ENCODE data around the gene EXOC4.

The EXOC4 gene

GRCh38 chr7:133808493-133808866 is 555.6 kb downstream of the EXOC4 start:
- no peak overlapping the region for H2AFZ ChIP-seq (ENCODE audit: low read depth, low read length)
- no peaks in the 10 kb centered on the region for H3K27me3 ChIP-seq (ENCODE audit: insufficient read depth, low read length)
- H3K9me3 ChIP-seq (ENCODE audit: low read length): no peaks in the 10 kb centered on the region
- H3K4me1 ChIP-seq (ENCODE audit: insufficient read depth, low read length): peaks cover 10% of the 10 kb centered on the region
- H3K4me3 ChIP-seq (ENCODE audit: low read length): no peak overlapping the region
- no peaks in the 10 kb centered on the region for H3K36me3 ChIP-seq (ENCODE audit: insufficient read depth, low read length)

- no peaks in the 10 kb centered on the region for H3K9me3 ChIP-seq (ENCODE audit: low read length)
- no peak overlapping the region for H3K4me3 ChIP-seq (ENCODE audit: low read length)
- H3K4me1 ChIP-seq (ENCODE audit: insufficient read depth, low read length): peaks cover 13% of the 10 kb centered on the region
- no peaks in the 10 kb centered on the region for H3K36me3 ChIP-seq (ENCODE audit: insufficient read depth, low read length)
- H3K27me3 ChIP-seq (ENCODE audit: insufficient read depth, low read length): no peaks in the 10 kb centered on the region
- H2AFZ ChIP-seq (ENCODE audit: low read depth, low read length): no peak overlapping the region
Observed at GRCh38 chr7:133812877-133813276, 560.0 kb downstream of the EXOC4 start.

- H3K4me3 ChIP-seq (ENCODE audit: low read length): no peak overlapping the region
- H3K27me3 ChIP-seq (ENCODE audit: insufficient read depth, low read length): no peaks in the 10 kb centered on the region
- H2AFZ ChIP-seq (ENCODE audit: low read depth, low read length): no peak overlapping the region
- peaks cover 13% of the 10 kb centered on the region for H3K4me1 ChIP-seq (ENCODE audit: insufficient read depth, low read length)
- no peaks in the 10 kb centered on the region for H3K36me3 ChIP-seq (ENCODE audit: insufficient read depth, low read length)
- no peaks in the 10 kb centered on the region for H3K9me3 ChIP-seq (ENCODE audit: low read length)
Observed at GRCh38 chr7:133815611-133816210, 562.8 kb downstream of the EXOC4 start.

- no peak overlapping the region for H2AFZ ChIP-seq (ENCODE audit: low read depth, low read length)
- no peaks in the 10 kb centered on the region for H3K36me3 ChIP-seq (ENCODE audit: insufficient read depth, low read length)
- H3K4me3 ChIP-seq (ENCODE audit: low read length): no peak overlapping the region
- peaks cover 2% of the 10 kb centered on the region for H3K4me1 ChIP-seq (ENCODE audit: insufficient read depth, low read length)
- H3K27me3 ChIP-seq (ENCODE audit: insufficient read depth, low read length): no peaks in the 10 kb centered on the region
- H3K9me3 ChIP-seq (ENCODE audit: low read length): no peaks in the 10 kb centered on the region
Observed at GRCh38 chr7:133819695-133820094, 566.8 kb downstream of the EXOC4 start.

- H3K9me3 ChIP-seq (ENCODE audit: low read length): no peaks in the 10 kb centered on the region
- no peak overlapping the region for H2AFZ ChIP-seq (ENCODE audit: low read depth, low read length)
- H3K4me1 ChIP-seq (ENCODE audit: insufficient read depth, low read length): peaks cover 2% of the 10 kb centered on the region
- no peaks in the 10 kb centered on the region for H3K36me3 ChIP-seq (ENCODE audit: insufficient read depth, low read length)
- H3K27me3 ChIP-seq (ENCODE audit: insufficient read depth, low read length): no peaks in the 10 kb centered on the region
- H3K4me3 ChIP-seq (ENCODE audit: low read length): no peak overlapping the region
Observed at GRCh38 chr7:133820584-133820983, 567.7 kb downstream of the EXOC4 start.

DNA sequence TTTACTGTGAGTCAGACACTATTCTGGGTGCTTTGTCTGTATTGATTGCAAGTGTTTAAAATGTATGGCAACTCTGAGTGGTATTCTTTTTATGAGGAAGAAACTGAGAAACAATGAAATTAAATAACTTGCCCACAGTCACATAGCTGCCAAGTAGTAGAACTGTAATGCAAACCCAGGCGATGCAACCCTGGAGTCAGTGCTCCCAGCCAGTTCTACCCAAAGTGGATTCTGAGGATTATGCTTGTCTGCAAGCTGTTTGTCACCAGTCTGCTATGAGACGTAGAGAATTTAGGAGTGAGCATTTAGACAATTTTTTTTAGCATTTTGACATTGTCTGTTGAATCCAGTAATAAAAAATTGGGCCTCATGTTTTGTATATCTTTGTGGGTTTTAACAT is 568.3 kb downstream of the EXOC4 start:
- Histone ChIP-seq H3K27me3 (ENCODE audit: insufficient read depth, low read length) (no peaks in the 10 kb centered on the region), H3K9me3 (ENCODE audit: low read length) (no peaks in the 10 kb centered on the region), H3K4me3 (ENCODE audit: low read length) (no peak overlapping the region), H3K4me1 (ENCODE audit: insufficient read depth, low read length) (peaks cover 2% of the 10 kb centered on the region), H3K36me3 (ENCODE audit: insufficient read depth, low read length) (no peaks in the 10 kb centered on the region), H2AFZ (ENCODE audit: low read depth, low read length) (no peak overlapping the region)

DNA sequence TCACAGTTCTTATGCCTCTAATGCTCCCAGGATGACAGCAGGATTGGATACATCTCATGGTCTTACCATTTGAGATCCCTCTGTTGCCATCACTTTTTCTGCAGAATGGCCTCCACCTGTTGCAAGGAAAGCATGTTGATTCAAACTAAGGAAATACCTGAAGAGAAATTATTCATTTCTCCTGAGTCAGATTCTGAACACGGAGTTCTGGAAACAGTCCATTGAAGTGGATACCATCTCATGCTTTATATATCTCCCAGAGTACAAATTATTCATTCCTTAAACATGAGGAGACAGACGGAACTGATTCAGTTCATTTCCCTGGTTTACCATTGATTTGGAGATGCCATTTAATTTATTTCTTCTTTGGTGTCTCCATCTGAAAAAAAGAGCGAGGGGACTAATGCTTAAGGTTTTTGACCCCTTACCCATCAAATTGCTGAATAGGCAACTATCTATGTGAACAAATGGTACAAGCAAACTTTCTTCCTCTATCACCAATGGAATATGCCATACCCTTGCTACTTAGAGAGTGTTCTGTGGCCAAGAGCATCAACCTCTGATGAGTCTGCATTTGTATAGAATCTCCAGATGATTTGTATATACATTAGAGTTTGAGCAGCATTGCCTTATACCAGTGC is 569.2 kb downstream of the EXOC4 start:
- Histone ChIP-seq H3K4me3 (ENCODE audit: low read length) (no peak overlapping the region), H2AFZ (ENCODE audit: low read depth, low read length) (no peak overlapping the region), H3K4me1 (ENCODE audit: insufficient read depth, low read length) (peaks cover 2% of the 10 kb centered on the region), H3K9me3 (ENCODE audit: low read length) (no peaks in the 10 kb centered on the region), H3K36me3 (ENCODE audit: insufficient read depth, low read length) (no peaks in the 10 kb centered on the region), H3K27me3 (ENCODE audit: insufficient read depth, low read length) (no peaks in the 10 kb centered on the region)

DNA sequence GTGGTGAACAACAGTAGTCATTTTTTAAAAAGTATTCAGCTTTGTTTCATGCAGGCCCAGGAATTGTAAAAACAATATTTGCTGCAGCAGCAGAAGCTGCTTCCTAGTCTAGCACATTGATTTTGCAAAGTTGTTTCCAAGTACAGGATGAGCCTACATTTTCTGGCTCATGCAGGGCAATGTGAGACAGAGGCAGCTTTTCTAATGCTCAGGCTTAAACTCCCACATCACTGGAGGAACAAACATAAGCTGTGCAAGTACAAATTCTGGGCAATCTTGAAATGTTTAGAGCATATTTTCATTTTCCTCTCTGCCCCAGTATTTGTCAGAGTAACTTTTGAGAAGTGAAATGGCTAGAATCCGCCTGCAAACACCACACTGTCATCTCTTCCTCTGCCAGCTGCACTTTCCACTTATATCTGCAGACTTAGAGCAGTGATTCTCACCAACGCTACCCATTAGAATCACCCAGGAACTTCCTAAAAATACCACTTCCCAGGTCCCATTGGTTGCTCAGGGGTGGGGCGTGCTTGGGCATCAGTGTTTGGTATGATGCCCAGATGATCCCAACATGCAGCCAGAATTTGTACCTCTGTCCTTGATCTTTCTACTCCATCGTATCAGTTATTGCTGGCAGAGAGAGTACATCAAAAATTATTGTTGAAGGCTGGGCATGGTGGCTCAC is 570.1 kb downstream of the EXOC4 start:
- H2AFZ ChIP-seq (ENCODE audit: low read depth, low read length): no peak overlapping the region
- no peaks in the 10 kb centered on the region for H3K27me3 ChIP-seq (ENCODE audit: insufficient read depth, low read length)
- H3K4me3 ChIP-seq (ENCODE audit: low read length): no peak overlapping the region
- H3K4me1 ChIP-seq (ENCODE audit: insufficient read depth, low read length): no peaks in the 10 kb centered on the region
- no peaks in the 10 kb centered on the region for H3K36me3 ChIP-seq (ENCODE audit: insufficient read depth, low read length)
- no peaks in the 10 kb centered on the region for H3K9me3 ChIP-seq (ENCODE audit: low read length)

DNA sequence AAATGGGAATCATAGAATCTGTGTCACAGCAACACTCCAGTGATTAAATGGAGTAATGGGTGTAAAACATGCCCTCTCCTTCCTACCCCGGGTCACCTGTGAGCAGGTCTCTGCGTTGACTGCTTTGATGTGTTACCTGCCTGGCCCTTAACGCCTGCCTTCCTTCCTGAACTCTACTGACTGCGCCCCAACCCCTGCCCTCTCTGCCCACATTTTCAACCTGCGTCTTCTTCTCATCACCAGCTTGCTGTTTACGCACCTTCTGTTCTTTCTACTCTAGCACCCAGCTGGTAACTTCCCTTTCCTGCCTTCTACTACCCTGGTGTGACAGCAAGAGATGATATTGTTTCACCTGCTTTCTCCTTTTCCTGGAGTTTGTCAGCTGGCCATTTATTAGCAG is 571.3 kb downstream of the EXOC4 start:
- Histone ChIP-seq H3K9me3 (ENCODE audit: low read length) (no peaks in the 10 kb centered on the region), H3K4me3 (ENCODE audit: low read length) (no peak overlapping the region), H3K4me1 (ENCODE audit: insufficient read depth, low read length) (no peaks in the 10 kb centered on the region), H2AFZ (ENCODE audit: low read depth, low read length) (no peak overlapping the region), H3K27me3 (ENCODE audit: insufficient read depth, low read length) (no peaks in the 10 kb centered on the region), H3K36me3 (ENCODE audit: insufficient read depth, low read length) (no peaks in the 10 kb centered on the region)

GRCh38 chr7:133827707-133828623 is 575.1 kb downstream of the EXOC4 start:
- peaks cover 4% of the 10 kb centered on the region for H3K9me3 ChIP-seq (ENCODE audit: low read length)
- no peaks in the 10 kb centered on the region for H3K27me3 ChIP-seq (ENCODE audit: insufficient read depth, low read length)
- no peak overlapping the region for H2AFZ ChIP-seq (ENCODE audit: low read depth, low read length)
- no peaks in the 10 kb centered on the region for H3K4me1 ChIP-seq (ENCODE audit: insufficient read depth, low read length)
- H3K36me3 ChIP-seq (ENCODE audit: insufficient read depth, low read length): no peaks in the 10 kb centered on the region
- no peak overlapping the region for H3K4me3 ChIP-seq (ENCODE audit: low read length)

DNA sequence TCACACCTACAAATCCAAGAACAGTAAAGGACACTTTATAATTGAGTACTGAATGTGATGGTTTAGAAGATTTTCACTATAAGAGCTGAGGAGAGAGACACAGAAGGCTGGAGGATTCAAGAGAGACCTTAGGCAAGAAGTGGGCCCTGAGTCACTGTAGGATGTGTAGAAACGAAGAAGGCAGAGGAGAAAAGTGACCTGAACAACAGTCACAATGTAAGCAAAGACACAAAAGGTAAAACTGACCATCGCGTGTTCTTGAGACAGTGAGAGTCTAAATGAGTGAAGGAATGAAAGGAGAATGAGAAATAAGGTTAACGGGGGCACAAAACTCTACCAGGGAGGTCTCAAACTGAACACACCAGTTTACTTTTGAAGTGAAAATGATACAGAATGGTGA is 576.0 kb downstream of the EXOC4 start:
- Histone ChIP-seq H3K4me1 (ENCODE audit: insufficient read depth, low read length) (no peaks in the 10 kb centered on the region), H3K27me3 (ENCODE audit: insufficient read depth, low read length) (no peaks in the 10 kb centered on the region), H3K4me3 (ENCODE audit: low read length) (no peak overlapping the region), H2AFZ (ENCODE audit: low read depth, low read length) (no peak overlapping the region), H3K36me3 (ENCODE audit: insufficient read depth, low read length) (no peaks in the 10 kb centered on the region), H3K9me3 (ENCODE audit: low read length) (peaks cover 4% of the 10 kb centered on the region)

DNA sequence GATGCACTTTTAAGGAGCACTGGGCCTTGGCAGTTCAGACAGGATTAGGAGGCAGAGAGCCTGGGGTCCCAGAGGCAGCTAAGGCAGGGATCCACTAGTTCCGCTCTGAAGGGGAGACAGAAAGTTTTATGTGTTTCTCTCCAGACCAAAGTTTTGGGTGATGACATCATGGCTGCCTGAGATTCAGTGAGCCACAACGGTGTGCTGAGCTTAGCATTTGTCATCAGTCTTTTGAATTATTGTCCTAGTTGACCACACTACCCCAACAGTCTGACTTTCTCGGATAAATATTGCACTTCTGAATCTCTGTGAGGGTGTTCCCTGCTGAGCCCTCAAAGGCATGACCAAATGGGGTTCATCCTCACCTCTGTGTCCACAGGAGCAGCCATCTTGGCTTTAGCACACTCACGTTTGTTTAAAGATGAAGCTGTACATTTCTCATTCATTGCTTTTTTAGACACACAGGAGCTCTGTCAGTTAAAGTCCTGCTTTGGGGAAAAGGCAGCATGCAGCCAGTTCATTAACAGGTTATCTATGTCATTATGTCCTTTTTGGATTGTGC is 576.5 kb downstream of the EXOC4 start:
- no peaks in the 10 kb centered on the region for H3K4me1 ChIP-seq (ENCODE audit: insufficient read depth, low read length)
- H3K4me3 ChIP-seq (ENCODE audit: low read length): no peak overlapping the region
- peaks cover 4% of the 10 kb centered on the region for H3K9me3 ChIP-seq (ENCODE audit: low read length)
- H3K27me3 ChIP-seq (ENCODE audit: insufficient read depth, low read length): no peaks in the 10 kb centered on the region
- H3K36me3 ChIP-seq (ENCODE audit: insufficient read depth, low read length): no peaks in the 10 kb centered on the region
- no peak overlapping the region for H2AFZ ChIP-seq (ENCODE audit: low read depth, low read length)

DNA sequence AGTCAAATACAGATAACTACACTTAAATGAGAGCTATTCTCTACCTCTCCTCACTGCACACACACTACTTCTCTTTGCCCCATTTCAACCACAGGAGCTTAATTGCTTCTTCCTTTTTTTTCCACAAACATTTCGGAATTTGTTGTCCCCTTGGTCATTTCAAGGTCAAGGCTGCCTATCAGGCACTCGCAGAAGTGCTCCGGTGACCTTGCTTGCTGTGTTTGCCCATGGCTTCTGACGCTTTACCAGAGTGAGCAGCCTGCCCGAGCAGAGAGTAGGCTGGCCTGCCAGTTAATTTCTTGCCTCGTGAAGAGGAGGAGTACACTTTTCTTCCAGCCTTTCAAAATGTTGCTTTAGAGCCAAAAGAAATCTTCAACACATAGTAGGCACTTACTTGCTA is 577.2 kb downstream of the EXOC4 start:
- H3K9me3 ChIP-seq (ENCODE audit: low read length): peaks cover 4% of the 10 kb centered on the region
- no peaks in the 10 kb centered on the region for H3K27me3 ChIP-seq (ENCODE audit: insufficient read depth, low read length)
- H3K4me3 ChIP-seq (ENCODE audit: low read length): no peak overlapping the region
- no peaks in the 10 kb centered on the region for H3K36me3 ChIP-seq (ENCODE audit: insufficient read depth, low read length)
- no peak overlapping the region for H2AFZ ChIP-seq (ENCODE audit: low read depth, low read length)
- no peaks in the 10 kb centered on the region for H3K4me1 ChIP-seq (ENCODE audit: insufficient read depth, low read length)
